OCI-LY1 (cell line): ENCODE data around the gene ATP8B1.

Source experiments
- H2AFZ ChIP-seq: fragments of 200-600 bp; sonication (generic), shearing (Covaris generic); 2 replicates; pipeline ENCODE4 v1.6.0; 2014; ENCODE audit warnings: antibody characterized with exemption, mild to moderate bottlenecking, low read length
- H3F3A ChIP-seq: fragments of 200-600 bp; sonication (generic), shearing (Covaris generic); 2 replicates; pipeline ENCODE4 v1.6.0; 2014; ENCODE audit warnings: mild to moderate bottlenecking, antibody characterized with exemption, low read length, moderate library complexity; ENCODE audit not compliant: insufficient read depth
- H3K27ac ChIP-seq: fragments of 200-600 bp; sonication (generic); 2 replicates; pipeline ENCODE4 v1.5.1; 2014; ENCODE audit warnings: low read length, mixed run types, mild to moderate bottlenecking, low read depth; ENCODE audit not compliant: poor library complexity, severe bottlenecking
- H3K27me3 ChIP-seq: fragments of 200-600 bp; sonication (generic); 2 replicates; pipeline ENCODE4 v1.6.0; 2014; ENCODE audit warnings: antibody characterized with exemption, mild to moderate bottlenecking, low read length, moderate library complexity; ENCODE audit not compliant: insufficient read depth
- H3K36me3 ChIP-seq: fragments of 200-600 bp; sonication (generic); 2 replicates; pipeline ENCODE4 v1.6.1; 2014; ENCODE audit warnings: mild to moderate bottlenecking, antibody characterized with exemption, low read length, moderate library complexity, mixed read lengths; ENCODE audit not compliant: insufficient read depth
- H3K4me1 ChIP-seq: fragments of 200-600 bp; sonication (generic); 2 replicates; pipeline ENCODE4 v1.5.1; 2014; ENCODE audit warnings: mild to moderate bottlenecking, low read length, moderate library complexity; ENCODE audit not compliant: insufficient read depth, severe bottlenecking
- H3K4me2 ChIP-seq: fragments of 200-600 bp; sonication (generic), shearing (Covaris generic); 2 replicates; pipeline ENCODE4 v1.6.1; 2014; ENCODE audit warnings: low read length
- H3K4me3 ChIP-seq: fragments of 200-600 bp; sonication (generic); 2 replicates; pipeline ENCODE4 v1.5.1; 2014; ENCODE audit warnings: low read length, low read depth, mild to moderate bottlenecking, mixed read lengths; ENCODE audit not compliant: poor library complexity, severe bottlenecking
- H3K79me2 ChIP-seq: fragments of 200-600 bp; shearing (Covaris generic); 2 replicates; pipeline ENCODE4 v1.6.1; 2016; ENCODE audit warnings: mixed run types, low read length, mixed read lengths; ENCODE audit not compliant: insufficient read depth
- H3K9ac ChIP-seq: fragments of 200-600 bp; sonication (generic), shearing (Covaris generic); 2 replicates; pipeline ENCODE4 v1.6.1; 2014; ENCODE audit warnings: mild to moderate bottlenecking, low read length, mixed read lengths
- H3K9me2 ChIP-seq: fragments of 200-600 bp; sonication (generic), shearing (Covaris generic); 2 replicates; pipeline ENCODE4 v1.6.1; 2014; ENCODE audit warnings: low read depth, mild to moderate bottlenecking, low read length, mixed read lengths
- H3K9me3 ChIP-seq: fragments of 200-600 bp; shearing (Covaris generic); 2 replicates; pipeline ENCODE4 v1.6.1; 2014; ENCODE audit warnings: low read length, mixed read lengths
- H4K20me1 ChIP-seq: fragments of 200-600 bp; sonication (generic), shearing (Covaris generic); 2 replicates; pipeline ENCODE4 v1.6.0; 2016; ENCODE audit warnings: mild to moderate bottlenecking, low read length; ENCODE audit not compliant: insufficient read depth
- EZH2 ChIP-seq: fragments of 200-600 bp; sonication (generic), shearing (Covaris generic); IDR thresholded peaks from 2 replicates; pipeline ENCODE4 v1.8.0; 2017; ENCODE audit warnings: borderline replicate concordance, mixed run types, mild to moderate bottlenecking, antibody characterized with exemption, low read length, moderate library complexity, mixed read lengths
- TF ChIP-seq, protein P1 (sequence below): fragments of 200-600 bp; sonication (generic), shearing (Covaris generic); IDR thresholded peaks from 2 replicates; pipeline ENCODE4 v1.5.1; 2017; ENCODE audit warnings: mild to moderate bottlenecking, antibody characterized with exemption, low read length, moderate library complexity, mixed read lengths

ATP8B1 gene

GRCh38 chr18:57627488-57627887, 175.6 kb downstream of the ATP8B1 start:
- H3K4me3 ChIP-seq: no peak overlapping the region
- H2AFZ ChIP-seq: no peak overlapping the region
- no peaks in the 10 kb centered on the region for H3K79me2 ChIP-seq
- H3K9ac ChIP-seq: no peak overlapping the region
- no peaks in the 10 kb centered on the region for H3K36me3 ChIP-seq
- H3K27me3 ChIP-seq: no peaks in the 10 kb centered on the region
- no peaks in the 10 kb centered on the region for H3K9me3 ChIP-seq
- no peak overlapping the region for H3K4me2 ChIP-seq
- no peaks in the 10 kb centered on the region for H4K20me1 ChIP-seq
- no peaks in the 10 kb centered on the region for H3K9me2 ChIP-seq
- no peaks in the 10 kb centered on the region for H3F3A ChIP-seq
- peaks cover 18% of the 10 kb centered on the region for H3K4me1 ChIP-seq
- TF ChIP-seq, protein P1, sequence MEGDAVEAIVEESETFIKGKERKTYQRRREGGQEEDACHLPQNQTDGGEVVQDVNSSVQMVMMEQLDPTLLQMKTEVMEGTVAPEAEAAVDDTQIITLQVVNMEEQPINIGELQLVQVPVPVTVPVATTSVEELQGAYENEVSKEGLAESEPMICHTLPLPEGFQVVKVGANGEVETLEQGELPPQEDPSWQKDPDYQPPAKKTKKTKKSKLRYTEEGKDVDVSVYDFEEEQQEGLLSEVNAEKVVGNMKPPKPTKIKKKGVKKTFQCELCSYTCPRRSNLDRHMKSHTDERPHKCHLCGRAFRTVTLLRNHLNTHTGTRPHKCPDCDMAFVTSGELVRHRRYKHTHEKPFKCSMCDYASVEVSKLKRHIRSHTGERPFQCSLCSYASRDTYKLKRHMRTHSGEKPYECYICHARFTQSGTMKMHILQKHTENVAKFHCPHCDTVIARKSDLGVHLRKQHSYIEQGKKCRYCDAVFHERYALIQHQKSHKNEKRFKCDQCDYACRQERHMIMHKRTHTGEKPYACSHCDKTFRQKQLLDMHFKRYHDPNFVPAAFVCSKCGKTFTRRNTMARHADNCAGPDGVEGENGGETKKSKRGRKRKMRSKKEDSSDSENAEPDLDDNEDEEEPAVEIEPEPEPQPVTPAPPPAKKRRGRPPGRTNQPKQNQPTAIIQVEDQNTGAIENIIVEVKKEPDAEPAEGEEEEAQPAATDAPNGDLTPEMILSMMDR: no peak
- no peak for TF ChIP-seq EZH2
- H3K27ac ChIP-seq: no peak overlapping the region

DNA sequence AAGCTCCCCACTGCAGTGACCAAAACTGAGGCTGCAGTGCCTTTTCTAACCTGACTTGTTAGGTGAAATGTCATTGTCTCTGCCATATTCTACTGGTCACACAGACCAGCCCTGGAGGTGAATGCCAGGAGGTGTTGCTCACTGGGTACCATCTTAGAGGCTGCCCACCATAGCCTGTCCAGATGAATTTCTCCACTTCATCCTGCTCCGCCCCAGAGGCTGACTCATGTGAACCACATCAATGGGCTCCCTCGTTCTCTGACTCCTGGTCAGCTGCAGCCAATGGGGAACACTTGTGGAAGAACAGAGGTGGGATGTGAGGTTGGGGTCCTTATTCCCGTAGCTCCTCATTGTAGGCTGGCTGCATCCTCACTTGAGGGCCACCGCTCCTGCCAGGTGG, 178.1 kb downstream of the ATP8B1 start:
- Histone ChIP-seq H3K4me1 (peaks cover 22% of the 10 kb centered on the region), H3K27ac (no peak overlapping the region), H3K4me3 (no peak overlapping the region), H3K9me3 (no peaks in the 10 kb centered on the region), H3K9ac (no peak overlapping the region), H2AFZ (no peak overlapping the region), H3K36me3 (peaks cover 5% of the 10 kb centered on the region; the same call in 1 of the 2 replicates), H3K9me2 (no peaks in the 10 kb centered on the region), H3K27me3 (no peaks in the 10 kb centered on the region), H4K20me1 (no peaks in the 10 kb centered on the region), H3K79me2 (peaks cover 13% of the 10 kb centered on the region), H3F3A (no peaks in the 10 kb centered on the region), H3K4me2 (no peak overlapping the region)
- TF ChIP-seq, protein P1: no peak
- no peak for TF ChIP-seq EZH2

- H3K4me3 ChIP-seq: peak overlapping the region; percentile 68
- H3F3A ChIP-seq: no peaks in the 10 kb centered on the region
- H3K27me3 ChIP-seq: no peaks in the 10 kb centered on the region
- H3K9ac ChIP-seq: peak overlapping the region; percentile 67
- no peaks in the 10 kb centered on the region for H4K20me1 ChIP-seq
- H3K36me3 ChIP-seq: peaks cover 34% of the 10 kb centered on the region
- H3K9me2 ChIP-seq: no peaks in the 10 kb centered on the region
- peak overlapping the region; percentile 28 for H3K27ac ChIP-seq
- peak overlapping the region; percentile 89 for H3K4me2 ChIP-seq
- H2AFZ ChIP-seq: no peak overlapping the region
- H3K9me3 ChIP-seq: no peaks in the 10 kb centered on the region
- TF ChIP-seq, protein P1: no peak
- no peak for TF ChIP-seq EZH2
- H3K79me2 ChIP-seq: peaks cover 26% of the 10 kb centered on the region
- H3K4me1 ChIP-seq: peaks cover 23% of the 10 kb centered on the region
These were observed 181.9 kb downstream of the ATP8B1 start for GRCh38 chr18:57621246-57621604.
